GDM1 (cell line): ENCODE measurements around the gene PKHD1.
A peak's percentile ranks its signal among the peaks of the same experiment; 100 is the strongest.

Source experiments
- DNase-seq: peaks from one replicate; lab custom pipeline; 2025; lab: John Stamatoyannopoulos, UW

The PKHD1 gene

GRCh38 chr6:52106994-52107393, 19.6 kb upstream of the PKHD1 start:
- DNase-seq = no peak

- DNase-seq = no peak
Observed at GRCh38 chr6:52104979-52105378, 17.6 kb upstream of the PKHD1 start.

- DNase-seq = no peak
Observed at GRCh38 chr6:52103623-52104022, 16.2 kb upstream of the PKHD1 start.

DNA sequence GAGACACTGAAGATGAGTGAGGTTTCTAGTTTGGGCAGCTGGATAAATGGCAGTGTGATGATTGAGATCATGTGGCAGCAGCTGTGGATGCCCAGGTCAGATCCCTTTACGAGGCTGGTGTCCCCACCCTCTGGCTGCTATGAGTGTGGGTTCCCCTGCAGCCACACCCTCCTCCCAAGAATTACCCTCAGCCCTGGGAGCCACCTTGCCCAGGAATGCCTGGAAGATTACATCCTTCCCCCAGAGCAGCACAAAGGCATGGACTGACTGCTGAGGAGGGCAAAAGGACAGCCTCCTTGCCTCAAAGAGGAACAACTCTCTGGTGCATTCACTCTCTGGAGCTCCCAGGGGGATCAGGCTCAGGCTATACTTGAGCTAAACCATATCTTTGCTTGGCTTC, 15.0 kb upstream of the PKHD1 start:
- no peak for DNase-seq

DNA sequence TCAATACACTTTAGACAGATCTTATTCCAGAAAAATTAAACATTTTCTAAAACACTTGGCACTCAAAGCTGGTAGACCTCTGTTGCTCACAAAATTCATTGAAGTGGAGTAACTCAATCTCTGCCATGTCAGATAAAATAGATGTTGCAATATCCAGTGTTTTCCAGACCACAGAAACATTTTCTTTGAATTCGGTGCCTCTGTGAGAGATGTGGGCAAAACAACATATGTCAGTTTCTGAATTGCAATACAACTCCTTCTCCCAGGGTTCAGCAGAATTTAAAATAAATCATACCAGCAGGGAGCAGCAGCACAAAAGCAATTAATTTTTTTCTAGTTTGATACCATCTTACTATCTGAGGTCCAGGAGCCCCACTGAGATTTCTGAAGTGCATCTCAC, 11.3 kb upstream of the PKHD1 start:
- no peak for DNase-seq

DNA sequence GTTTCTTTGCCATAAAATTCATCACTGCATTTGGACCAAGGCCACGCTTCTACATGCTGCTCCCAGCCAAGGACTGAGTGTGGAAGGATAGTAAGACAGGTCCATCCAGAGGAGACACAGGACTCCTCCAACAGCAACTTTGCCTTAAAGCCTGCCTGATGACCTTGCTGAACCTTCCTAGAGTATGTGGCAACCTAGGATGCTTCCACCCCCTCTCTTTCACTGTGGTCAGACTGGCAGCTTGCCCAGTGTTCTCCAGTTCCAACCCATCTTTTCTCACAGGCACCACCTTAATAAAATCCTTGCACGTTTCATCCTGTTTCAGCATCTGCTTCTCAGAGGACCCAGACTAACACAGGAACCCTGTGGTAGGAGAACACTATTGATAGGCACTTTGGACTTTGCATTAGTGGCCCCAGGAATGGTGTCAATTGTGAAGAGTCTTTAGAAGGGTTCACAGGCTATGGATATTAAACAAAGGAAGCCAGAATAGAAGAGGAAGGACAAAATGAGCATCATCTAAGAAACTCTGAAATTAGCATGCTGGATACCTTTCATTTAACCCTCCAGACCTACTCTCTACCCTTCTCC, 2.4 kb upstream of the PKHD1 start:
- no peak for DNase-seq

- DNase-seq = no peak
Observed at GRCh38 chr6:52086741-52087140, 672 bp downstream of the PKHD1 start.

DNA sequence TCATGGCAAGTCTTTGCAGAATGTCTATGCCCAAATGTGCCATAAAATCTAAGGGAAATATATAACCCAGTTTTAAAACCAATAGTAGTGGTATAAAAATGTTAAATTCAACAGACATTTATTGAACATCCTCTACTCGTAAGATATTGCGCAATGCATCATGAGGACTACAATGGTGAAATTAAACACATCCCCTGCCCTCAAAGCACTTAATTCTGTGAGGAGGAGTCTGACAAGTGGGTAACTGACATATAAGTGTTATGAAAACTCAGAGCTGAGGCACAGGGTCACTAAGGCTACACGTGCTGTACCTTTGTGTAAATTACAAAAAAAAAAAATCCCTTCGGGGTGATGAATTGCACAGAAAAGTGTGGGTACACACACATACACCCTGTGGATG, 6.2 kb downstream of the PKHD1 start:
- DNase-seq = no peak

GRCh38 chr6:52077961-52078625, 9.3 kb downstream of the PKHD1 start:
- DNase-seq = no peak

- no peak for DNase-seq
Observed at GRCh38 chr6:52077180-52077884, 10.1 kb downstream of the PKHD1 start.

- DNase-seq = no peak
Observed at GRCh38 chr6:52076791-52077179, 10.6 kb downstream of the PKHD1 start.

- DNase-seq = no peak
Observed at GRCh38 chr6:52074716-52075115, 12.7 kb downstream of the PKHD1 start.

DNA sequence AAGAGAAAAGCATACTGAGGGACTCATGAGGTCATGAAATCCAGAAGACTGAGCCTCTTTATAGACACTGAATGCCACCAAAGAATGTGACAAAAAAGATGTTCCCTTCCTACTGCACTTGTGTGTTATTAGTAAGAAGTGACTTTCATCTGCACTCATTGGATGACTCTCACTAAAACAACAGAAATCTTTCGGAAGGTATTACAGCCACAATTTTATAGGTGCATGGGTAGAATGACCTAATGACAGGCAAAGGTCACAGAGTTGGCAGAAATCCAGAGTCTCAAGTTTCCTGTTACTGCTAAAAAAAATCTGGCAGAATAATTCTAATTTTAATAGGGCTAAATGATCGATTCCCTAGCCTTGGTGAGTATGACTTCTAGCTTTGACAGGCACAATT, 13.3 kb downstream of the PKHD1 start:
- DNase-seq = no peak

DNA sequence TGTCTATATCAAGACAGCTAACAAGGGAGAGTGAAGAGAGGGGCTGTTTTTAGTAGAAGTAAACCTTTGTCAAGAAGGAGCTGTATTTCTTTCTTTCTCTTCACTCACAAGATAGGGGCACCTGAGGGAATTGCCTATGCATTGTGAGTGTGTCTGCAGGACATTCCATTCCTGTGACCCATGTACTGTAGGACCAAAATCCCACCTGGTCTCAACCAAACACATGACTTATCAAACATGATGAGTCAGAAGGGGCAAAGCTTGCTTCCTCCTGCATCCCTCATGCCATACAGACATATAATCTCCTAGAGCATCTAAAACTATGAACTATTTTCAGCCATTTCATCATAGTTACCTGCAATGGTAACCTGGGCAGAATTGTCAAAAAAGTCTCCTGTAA, 21.8 kb downstream of the PKHD1 start:
- DNase-seq = no peak

DNA sequence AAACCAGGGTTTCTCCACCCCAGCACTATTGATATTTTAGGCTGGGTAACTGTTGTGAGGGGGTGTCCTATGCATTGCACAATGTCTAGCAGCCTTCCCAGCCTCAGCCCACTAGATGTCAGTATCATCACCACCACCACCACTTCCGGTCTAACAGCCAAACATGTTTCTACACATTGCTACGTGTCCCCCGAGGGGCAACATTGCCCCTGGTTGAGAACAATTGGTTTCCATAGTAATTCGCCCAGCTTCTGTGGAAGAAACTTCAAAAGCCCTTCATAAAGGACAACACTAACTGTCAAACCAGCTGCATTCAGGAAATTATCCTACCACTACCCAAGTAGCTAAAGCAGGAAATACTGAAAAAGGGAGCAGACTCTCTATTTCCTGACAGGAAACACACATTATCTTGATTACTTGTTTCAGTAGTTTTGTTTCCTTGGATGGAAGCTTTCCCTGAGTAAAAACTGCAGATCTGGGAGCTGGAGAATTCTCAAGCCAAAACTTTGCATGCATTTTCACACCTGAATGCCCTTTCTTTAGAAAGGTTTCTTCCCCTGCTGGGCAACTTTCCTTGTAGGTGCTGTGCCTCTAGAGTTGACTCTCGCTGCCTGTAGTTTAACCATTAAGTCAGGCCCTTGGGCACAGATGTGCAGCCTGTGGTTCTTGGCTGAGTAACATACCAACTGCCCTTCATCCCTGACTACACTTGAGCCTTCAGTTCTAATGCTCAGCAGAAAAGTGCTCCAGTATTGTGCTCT, 23.6 kb downstream of the PKHD1 start:
- peak; percentile 73 for DNase-seq

GRCh38 chr6:52061481-52061880, 25.9 kb downstream of the PKHD1 start:
- DNase-seq = no peak

- no peak for DNase-seq
Observed at GRCh38 chr6:52059821-52060220, 27.6 kb downstream of the PKHD1 start.

GRCh38 chr6:52055451-52055850, 32.0 kb downstream of the PKHD1 start:
- no peak for DNase-seq

- no peak for DNase-seq
Observed at GRCh38 chr6:52053038-52053695, 34.2 kb downstream of the PKHD1 start.

GRCh38 chr6:52050051-52050405, 37.4 kb downstream of the PKHD1 start:
- no peak for DNase-seq

- DNase-seq = no peak
Observed at GRCh38 chr6:52049252-52050050, 38.0 kb downstream of the PKHD1 start.

DNA sequence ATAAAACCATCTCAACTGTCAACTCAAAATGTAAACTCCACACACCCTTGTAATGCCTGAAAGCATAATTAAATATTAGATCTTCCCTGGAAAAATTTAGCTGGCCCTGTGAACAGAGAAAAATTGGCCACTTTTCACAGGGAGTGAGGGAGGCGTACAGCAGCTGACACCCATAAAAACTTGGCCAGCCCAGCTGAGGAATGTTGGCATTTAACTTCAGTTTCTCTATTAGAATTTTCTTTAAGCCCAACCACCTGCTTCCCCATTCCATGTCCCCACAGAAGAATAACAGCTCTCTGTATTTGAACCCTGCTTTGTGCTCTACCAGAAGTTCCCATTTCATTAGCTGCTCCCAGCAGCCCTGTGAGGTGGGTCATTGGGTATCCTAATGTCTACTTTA, 41.0 kb downstream of the PKHD1 start:
- no peak for DNase-seq
